NB4 (cell line): ENCODE measurements around the gene WARS2.

Experiments used
- DNase-seq: peaks from one replicate; pipeline ENCODE4 v3.0.0; 2010; ENCODE audit warnings: low read depth
- H3K4me3 ChIP-seq: one replicate; pipeline ENCODE4 v1.5.1; 2011; ENCODE audit warnings: mild to moderate bottlenecking, low read depth, low read length, moderate library complexity
- MYC ChIP-seq: IDR thresholded peaks from 2 replicates; pipeline ENCODE4 v1.6.1; 2011; ENCODE audit warnings: low read depth, low read length
- POLR2A ChIP-seq: IDR thresholded peaks from 2 replicates; pipeline ENCODE4 v1.6.1; 2011; ENCODE audit warnings: mild to moderate bottlenecking; ENCODE audit not compliant: insufficient read length; ENCODE audit errors: extremely low read depth
- TF ChIP-seq, protein P1 (sequence below): IDR thresholded peaks from 2 replicates; pipeline ENCODE4 v1.6.1; 2011; ENCODE audit warnings: low read depth, low read length
- TF ChIP-seq, protein P2 (sequence below): IDR thresholded peaks from one replicate; pipeline ENCODE4 v1.5.1; 2012; ENCODE audit warnings: low read depth, low read length

The WARS2 gene

DNA sequence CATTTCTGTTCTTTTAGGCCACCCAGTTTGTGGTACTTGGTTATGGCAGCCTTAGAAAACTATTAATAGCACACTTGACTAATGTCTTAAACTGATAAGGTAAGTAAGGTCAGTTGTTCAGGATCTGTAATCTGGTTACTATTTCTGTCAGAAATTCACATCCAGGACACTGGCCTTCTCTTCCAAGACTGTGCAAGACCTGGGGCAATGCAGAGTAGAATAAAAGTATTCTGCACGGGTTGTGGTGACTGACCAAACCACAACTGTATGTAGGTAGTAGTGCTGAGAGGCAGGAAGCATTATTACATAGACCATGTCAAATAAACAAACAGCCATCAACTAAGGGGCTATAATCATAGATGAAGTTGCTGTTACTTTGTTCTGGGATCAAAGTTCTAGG, 46.7 kb downstream of the WARS2 start:
- no peak for DNase-seq
- TF ChIP-seq MYC (no peak), POLR2A (no peak)
- TF ChIP-seq, protein P1, sequence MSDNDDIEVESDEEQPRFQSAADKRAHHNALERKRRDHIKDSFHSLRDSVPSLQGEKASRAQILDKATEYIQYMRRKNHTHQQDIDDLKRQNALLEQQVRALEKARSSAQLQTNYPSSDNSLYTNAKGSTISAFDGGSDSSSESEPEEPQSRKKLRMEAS = no peak
- TF ChIP-seq, protein P2, sequence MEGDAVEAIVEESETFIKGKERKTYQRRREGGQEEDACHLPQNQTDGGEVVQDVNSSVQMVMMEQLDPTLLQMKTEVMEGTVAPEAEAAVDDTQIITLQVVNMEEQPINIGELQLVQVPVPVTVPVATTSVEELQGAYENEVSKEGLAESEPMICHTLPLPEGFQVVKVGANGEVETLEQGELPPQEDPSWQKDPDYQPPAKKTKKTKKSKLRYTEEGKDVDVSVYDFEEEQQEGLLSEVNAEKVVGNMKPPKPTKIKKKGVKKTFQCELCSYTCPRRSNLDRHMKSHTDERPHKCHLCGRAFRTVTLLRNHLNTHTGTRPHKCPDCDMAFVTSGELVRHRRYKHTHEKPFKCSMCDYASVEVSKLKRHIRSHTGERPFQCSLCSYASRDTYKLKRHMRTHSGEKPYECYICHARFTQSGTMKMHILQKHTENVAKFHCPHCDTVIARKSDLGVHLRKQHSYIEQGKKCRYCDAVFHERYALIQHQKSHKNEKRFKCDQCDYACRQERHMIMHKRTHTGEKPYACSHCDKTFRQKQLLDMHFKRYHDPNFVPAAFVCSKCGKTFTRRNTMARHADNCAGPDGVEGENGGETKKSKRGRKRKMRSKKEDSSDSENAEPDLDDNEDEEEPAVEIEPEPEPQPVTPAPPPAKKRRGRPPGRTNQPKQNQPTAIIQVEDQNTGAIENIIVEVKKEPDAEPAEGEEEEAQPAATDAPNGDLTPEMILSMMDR = no peak
- H3K4me3 ChIP-seq = no peak overlapping the region

DNA sequence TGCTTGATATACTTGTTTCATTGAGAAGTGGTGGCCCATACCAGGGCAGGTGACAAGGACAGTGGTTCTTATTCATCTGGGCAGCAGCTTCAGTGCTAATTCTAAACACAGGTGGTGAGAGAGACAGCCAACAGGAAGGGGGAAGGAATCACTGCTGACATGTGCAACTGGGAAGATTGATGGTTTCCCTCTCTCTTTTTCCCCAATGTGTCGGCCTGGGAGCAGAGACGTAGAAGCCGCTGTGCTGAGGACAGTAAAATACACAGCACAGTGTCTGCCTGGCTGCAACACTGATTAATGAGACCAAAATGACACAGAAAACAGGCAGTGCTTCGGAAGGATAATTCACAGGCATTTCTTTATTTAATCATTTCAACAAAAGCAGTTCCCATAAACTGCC, 48.8 kb downstream of the WARS2 start:
- no peak overlapping the region for H3K4me3 ChIP-seq
- DNase-seq = no peak
- TF ChIP-seq, protein P2 = no peak
- TF ChIP-seq POLR2A (no peak), MYC (no peak)
- TF ChIP-seq, protein P1 = no peak

DNA sequence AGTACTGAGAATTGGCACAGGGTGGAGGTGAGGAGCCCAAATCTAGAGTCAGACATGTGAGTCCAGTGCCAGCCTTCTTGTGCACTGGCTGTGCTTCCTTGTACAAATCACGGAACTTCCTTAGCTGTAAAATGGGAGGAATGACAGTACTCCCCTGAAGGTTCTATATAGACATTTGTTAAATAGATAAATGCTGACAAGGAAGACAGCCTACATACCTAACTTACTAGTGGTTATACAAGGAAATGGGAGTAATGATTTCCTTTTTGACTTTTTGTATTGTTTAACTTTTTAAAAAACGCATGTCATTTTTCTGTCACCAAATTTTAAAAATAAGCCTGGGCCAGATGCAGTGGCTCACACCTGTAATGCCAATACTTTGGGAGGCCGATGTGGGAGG, 50.2 kb downstream of the WARS2 start:
- no peak for DNase-seq

DNA sequence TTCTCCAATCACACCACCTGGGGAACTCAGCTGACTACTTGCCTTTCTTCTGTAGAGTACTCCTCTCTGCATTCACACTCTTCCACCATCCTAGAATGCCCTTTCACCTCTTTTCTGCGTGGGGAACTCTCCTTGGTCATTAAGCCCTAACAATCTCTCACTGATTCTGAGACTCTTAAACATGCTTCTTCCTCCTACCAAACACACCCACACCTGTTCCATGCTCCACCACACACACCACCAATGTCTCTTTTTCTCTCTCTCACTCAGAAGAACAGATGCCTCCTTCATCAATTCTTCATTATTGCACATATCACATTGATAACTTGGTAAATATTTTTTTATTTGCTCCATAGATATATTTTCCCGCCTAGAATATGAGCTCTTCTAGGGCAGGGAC, 53.6 kb downstream of the WARS2 start:
- H3K4me3 ChIP-seq = no peak overlapping the region
- TF ChIP-seq POLR2A (no peak), MYC (no peak)
- TF ChIP-seq, protein P2 = no peak
- TF ChIP-seq, protein P1 = no peak
- no peak for DNase-seq

More for the DNA sequence above, 50.2 kb downstream of the WARS2 start:
- no peak overlapping the region for H3K4me3 ChIP-seq
- TF ChIP-seq POLR2A = no peak
- no peak for TF ChIP-seq MYC
- TF ChIP-seq, protein P2 = no peak
- TF ChIP-seq, protein P1 = no peak

DNA sequence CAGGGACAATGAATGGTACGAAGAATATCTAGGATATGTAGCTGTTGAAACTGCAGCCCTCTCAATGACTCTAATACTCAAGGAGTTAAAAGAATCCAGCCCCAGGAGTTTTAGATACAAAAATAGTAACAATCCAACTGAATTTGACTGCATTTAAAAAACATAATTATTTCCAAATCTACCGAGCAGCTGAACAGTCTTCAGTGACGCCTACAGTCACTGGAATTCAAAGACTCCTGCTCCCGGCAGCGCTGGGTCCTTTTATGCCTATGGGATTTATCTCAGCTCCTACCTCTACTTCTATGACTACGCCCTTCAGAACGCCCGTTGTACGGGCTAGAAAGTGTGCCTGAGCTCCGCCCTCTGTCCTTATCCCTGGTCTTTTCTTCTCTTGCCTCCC, 55.7 kb downstream of the WARS2 start:
- no peak for DNase-seq
- H3K4me3 ChIP-seq = no peak overlapping the region
- TF ChIP-seq POLR2A = no peak
- TF ChIP-seq, protein P1 = no peak
- TF ChIP-seq, protein P2 = no peak

DNA sequence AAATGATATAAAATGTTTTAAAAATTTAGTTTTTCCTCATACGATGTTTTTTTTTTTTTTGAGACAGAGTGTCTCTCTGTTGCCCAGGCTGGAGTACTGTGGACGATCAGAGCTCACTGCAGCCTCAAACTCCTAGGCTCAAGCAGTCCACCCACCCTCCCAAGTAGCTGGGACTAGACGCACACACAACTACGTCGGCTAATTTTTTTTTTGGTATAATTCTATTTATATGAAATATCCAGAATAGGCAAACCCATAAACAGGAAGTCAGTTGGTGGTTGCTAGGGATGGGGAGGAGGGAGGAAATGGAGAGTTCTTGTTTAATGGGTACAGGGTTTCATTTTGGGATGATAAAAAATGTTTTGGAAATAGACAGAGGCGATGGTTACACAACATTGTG, 56.5 kb downstream of the WARS2 start:
- peak; percentile 12 for DNase-seq
- TF ChIP-seq, protein P1 = no peak
- TF ChIP-seq POLR2A = no peak
- TF ChIP-seq MYC = no peak
- TF ChIP-seq, protein P2 = no peak
- H3K4me3 ChIP-seq = no peak overlapping the region
